GM12892 (cell line): Measurements from ENCODE around the gene RAB12.

ENCODE experiments used
- DNase-seq: peaks from one replicate; pipeline ENCODE4 v3.0.0; 2011; ENCODE audit not compliant: insufficient read length
- FAIRE-seq: peaks from 2 replicates; lab custom pipeline; 2011; peaks lifted over from hg19 to GRCh38; lab: Jason Lieb, UNC
- POLR2A ChIP-seq: IDR thresholded peaks from 2 replicates; pipeline ENCODE4 v1.6.1; 2011; ENCODE audit warnings: low read depth, low read length, control low read depth
- POLR2AphosphoS5 ChIP-seq: IDR thresholded peaks from 2 replicates; pipeline ENCODE4 v1.6.1; 2011; ENCODE audit warnings: low read depth, low read length, control low read depth
- TAF1 ChIP-seq: IDR thresholded peaks from 2 replicates; pipeline ENCODE4 v1.6.1; 2011; ENCODE audit warnings: low read depth, mild to moderate bottlenecking, control low read depth, low read length, borderline replicate concordance

RAB12 gene

DNA sequence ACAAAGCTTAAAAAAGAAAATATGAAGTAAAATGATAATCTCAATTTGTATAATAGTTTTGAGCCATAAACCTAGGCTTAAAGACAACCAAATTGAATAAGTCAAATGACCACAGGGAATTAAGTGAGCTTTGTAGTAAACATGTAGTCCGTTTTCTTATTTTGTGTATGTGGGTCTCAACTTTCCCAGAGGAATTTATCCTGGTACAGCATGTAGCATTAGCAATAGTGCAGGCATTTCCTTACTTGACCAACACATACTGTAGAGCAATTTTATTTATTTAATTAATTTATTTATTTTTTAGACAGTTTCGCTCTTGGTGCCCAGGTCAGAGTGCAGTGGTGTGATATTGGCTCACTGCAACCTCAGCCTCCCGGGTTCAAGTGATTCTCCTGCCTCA lies 58.6 kb downstream of the RAB12 start:
- no peak for TF ChIP-seq POLR2A
- no peak for TF ChIP-seq POLR2AphosphoS5
- TF ChIP-seq TAF1 = no peak
- FAIRE-seq (no peak), DNase-seq (no peak)

DNA sequence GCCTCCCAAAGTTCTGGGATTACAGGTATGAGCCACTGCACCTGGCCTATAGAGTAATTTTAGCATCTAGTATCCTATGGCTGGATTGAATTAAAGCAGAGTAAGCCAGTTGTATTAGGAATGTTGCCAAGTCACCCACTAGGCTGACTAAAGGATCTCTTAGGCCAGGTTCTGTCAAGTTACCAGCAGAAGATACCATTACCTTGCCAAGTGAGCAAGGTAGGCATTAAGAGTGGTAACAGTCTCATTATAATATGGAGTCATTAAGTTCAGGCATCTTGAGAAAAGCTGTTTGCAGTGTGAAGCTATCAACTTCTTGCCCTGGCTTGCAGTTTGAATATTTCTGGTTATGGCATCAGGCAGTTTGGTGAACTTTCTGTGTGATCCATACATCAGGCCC lies 59.1 kb downstream of the RAB12 start:
- FAIRE-seq (no peak), DNase-seq (no peak)
- TF ChIP-seq POLR2A (no peak), POLR2AphosphoS5 (no peak), TAF1 (no peak)

DNA sequence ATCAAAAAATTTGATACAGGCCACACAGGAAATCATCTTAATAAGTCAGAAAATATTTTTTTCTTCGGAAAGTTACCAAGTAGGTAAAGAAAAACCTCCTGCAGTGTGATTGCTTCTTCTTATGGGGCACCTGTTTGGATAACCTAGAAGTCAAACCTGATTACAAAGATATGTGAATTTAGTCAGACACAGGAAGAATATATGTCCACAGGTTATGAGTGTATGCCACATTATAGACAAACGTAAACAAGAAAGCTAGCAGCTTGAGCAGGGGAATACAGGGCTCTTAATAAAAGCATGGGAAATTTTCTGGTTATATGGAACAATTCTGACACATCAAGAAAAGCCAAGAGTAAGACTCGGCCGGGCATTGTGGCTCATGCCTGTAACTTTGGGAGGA lies 60.3 kb downstream of the RAB12 start:
- FAIRE-seq (no peak), DNase-seq (no peak)
- no peak for TF ChIP-seq POLR2AphosphoS5
- TF ChIP-seq POLR2A = no peak
- no peak for TF ChIP-seq TAF1

DNA sequence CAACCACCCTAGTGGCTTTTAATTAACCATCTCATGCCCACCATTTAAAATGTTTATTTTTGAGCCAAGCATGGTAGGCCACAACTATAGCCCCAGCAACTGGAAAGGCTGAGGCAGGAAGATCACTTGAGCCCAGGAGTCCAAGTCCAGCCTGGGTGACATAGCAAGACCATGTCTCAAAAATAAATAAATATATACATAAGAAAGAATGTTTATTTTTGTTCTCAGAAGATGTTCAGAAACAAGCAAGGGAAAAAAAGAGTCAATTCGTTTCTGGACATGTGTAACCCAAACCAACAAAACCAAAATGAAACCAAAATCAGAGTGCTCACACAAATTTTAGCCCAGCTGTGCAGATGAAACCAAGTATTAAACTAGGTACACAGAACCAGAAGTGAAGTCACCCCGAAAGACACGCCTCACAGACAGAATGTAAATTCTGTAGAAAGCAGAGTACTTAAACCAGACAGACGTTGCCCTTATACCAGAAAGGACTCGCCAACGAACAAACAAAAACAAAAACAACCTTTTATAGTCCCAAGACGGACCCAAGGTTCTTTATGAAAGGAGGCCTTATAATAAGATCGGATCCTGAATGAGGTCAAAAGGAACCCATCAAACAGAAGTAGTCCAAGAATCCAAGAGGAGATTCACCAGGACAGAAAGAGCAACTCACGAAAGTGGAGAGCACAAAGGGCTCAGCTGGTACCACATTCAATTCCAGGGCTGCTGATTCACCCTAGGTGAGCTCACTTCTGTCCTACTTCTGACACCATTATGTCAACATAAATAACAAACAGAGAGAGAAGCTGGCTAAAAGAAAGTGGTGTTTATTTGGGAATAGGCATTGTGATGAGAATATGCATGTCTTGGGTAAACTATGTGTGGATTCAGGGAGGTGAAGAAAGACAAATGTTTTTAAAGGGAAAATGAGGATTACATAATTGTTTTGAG lies 64.3 kb downstream of the RAB12 start:
- no peak for TF ChIP-seq TAF1
- DNase-seq (no peak), FAIRE-seq (peak; percentile 74)

DNA sequence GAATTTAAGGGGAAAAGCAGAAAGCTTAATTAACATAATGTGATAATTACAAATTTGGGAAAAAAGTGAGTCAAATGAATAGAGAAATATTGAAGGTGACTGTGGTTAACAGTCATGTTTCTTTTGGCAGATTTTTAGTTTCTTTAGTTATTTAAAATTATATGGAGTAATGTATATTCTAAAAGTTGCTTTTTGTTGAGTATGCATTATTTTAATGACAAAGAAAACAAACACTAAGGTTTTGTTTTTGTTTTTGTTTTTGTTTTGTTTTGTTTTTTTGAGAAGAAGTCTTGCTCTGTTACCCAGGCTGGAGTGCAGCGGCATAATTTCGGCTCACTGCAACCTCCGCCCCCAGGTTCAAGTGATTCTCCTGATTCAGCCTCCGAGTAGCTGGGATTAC lies 65.8 kb downstream of the RAB12 start:
- DNase-seq (no peak), FAIRE-seq (no peak)
- TF ChIP-seq POLR2AphosphoS5 (no peak), TAF1 (no peak), POLR2A (no peak)

DNA sequence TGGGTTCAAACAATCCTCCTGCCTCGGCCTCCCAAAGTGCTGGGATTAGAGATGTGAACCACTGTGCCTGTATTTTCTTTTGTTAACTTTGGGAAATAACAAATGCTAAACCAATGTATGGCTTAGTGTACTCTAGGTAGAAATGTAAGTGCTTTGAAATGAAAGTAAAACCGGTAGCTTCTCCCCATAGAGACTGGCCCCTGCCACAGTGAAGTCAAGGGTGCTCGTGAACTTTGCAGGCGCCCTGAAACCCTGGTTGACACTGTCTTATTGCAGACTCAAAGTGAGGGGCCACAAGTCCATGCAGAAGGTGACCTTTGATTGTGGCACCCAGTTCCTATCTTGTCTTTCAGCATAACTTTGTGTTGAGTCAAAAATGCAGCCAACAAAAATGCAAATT lies 72.0 kb downstream of the RAB12 start:
- DNase-seq = no peak
- FAIRE-seq = peak; percentile 27
- no peak for TF ChIP-seq TAF1
- TF ChIP-seq POLR2AphosphoS5 = no peak
- TF ChIP-seq POLR2A = no peak

DNA sequence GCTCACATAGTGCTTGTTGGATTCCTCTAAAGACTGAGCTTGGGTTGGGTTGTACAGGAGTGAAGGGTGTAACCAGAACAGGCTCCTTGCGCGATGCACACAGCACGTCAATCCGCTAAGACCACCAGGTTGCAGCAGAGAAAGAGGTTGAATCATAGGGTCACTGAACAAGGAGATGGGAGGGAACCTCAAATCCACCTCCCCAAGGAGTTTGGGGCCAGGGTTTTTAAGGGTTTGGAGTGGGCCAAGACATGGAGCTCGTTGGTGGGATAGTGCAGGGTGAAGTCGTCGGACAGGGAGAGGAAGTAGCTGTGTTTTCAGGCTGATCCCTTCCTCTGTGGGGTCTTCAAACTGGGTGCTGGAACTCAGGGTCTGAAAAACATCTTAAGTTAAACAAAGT lies 75.3 kb downstream of the RAB12 start:
- FAIRE-seq (no peak), DNase-seq (no peak)
- TF ChIP-seq TAF1 = no peak
- TF ChIP-seq POLR2AphosphoS5 = no peak
- TF ChIP-seq POLR2A = no peak

DNA sequence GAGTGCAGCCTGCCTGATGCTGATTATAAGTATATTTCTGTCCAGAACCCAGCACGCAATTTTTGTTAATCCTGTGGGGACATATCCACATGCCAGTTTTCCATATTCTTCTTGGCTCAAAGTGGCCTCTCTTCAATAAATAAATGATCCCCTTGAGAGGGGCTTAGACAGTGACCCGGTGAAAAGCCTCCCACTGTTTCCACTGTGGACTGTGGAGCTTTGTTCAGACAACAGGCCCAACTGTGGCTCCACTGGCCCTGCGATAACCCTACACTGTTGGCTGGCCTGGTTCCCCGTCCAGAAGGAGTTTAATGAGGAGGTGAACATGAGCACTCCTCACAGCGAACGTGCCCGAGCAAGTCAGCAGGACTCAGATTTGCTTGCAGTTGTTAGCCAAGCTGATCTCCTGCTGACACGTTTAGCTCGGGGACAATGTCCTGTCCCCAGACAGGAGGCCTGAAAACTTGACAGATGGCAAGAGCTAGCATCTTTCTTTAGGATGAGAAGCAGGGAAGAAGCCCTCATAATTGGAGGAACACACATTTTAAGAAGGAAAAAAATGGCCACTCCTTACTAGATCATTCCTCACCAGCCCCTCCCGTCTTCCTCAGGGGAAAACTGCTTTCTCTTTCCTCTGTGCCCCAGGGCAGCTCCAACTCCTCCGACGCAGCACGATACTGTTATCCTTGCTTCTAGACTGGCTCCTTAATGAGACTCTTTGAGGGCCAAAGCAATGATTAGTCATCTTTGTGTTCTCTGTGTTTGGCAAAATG lies 76.1 kb downstream of the RAB12 start:
- FAIRE-seq (no peak), DNase-seq (no peak)
- TF ChIP-seq POLR2AphosphoS5 (no peak), TAF1 (no peak), POLR2A (no peak)

DNA sequence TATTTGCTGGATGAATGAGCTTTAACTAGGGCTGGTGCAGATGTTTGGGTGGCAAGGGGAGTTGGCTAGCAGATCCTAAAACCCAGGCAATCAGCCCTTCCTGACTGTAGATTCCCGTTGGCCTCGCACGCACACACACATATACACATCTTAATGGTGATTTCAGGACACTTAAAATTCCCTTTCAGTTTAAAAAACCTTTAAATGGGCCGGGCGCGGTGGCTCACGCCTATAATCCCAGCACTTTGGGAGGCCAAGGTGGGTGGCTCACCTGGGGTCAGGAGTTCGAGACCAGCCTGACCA lies 76.6 kb downstream of the RAB12 start:
- FAIRE-seq = no peak

DNA sequence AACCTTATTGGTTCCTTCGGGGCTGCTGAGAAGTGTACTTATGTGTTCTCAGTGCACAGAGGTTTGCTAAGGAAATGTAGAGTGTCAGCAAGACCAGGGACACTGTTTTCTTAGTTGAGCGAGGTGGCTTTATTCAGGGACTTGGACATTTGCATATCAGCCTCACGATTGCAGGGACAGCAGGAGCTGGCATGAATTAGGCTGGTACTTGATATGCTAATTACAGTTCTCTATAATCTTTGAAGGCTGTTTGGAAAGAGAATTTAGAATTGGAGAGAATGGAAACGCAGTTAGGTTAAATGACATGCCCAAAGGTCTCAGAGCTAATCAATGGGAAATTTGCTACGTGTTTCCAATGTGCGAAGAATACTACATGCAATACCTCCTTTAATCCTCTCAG lies 77.4 kb downstream of the RAB12 start:
- DNase-seq (no peak), FAIRE-seq (no peak)
- no peak for TF ChIP-seq TAF1
- TF ChIP-seq POLR2A = no peak
- no peak for TF ChIP-seq POLR2AphosphoS5

More for the DNA sequence above, 76.6 kb downstream of the RAB12 start:
- TF ChIP-seq POLR2AphosphoS5 (no peak), TAF1 (no peak), POLR2A (no peak)
- DNase-seq = no peak

DNA sequence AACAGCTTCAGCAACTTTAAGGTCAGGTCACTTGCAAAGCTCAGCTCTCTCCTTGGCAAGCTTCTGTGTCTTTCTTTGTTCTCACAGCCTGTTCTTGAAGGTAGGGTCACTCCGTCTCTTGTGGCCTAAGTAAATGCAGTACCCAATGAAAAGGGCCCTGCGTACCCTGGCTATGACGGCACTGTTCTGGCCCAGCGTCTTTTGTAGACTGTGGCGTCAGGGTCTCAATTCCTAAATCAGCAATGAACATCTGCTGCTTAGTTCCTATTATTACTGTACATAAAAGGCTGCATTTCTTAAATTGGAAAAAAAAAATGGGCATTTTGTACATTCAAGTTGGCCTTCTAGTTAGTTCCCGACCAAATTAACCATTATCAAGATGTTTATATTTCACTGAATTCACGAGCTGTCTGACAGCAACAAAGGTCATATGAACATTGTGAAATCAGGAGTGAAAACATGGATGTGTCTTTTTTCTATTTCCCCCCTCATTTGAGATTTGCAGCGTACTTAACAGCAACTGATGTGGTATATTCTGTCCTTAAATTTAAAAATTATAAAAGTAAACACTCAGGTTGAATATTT lies 79.1 kb downstream of the RAB12 start:
- TF ChIP-seq POLR2AphosphoS5 = no peak
- TF ChIP-seq POLR2A = no peak
- TF ChIP-seq TAF1 = no peak
- FAIRE-seq (no peak), DNase-seq (no peak)

DNA sequence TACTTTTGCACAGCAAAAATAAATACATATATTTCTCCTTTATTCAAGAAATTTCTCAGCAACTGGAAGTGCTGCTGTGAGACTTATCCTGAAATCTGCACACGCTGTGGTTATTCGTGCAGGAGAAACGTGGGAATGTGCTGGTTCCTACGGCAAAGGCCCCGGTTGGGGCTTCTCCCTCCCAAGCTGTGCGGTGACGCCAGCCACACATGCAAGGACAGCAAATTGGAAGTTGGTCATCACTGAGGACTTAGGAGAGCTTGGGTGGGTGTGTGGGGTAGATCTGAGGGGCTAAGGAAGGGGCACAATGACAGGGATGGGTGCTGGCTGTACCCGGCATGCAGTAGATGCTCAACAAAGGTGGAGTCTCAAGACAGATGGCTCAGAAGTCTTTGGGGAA lies 79.6 kb downstream of the RAB12 start:
- no peak for TF ChIP-seq POLR2A
- TF ChIP-seq POLR2AphosphoS5 = no peak
- TF ChIP-seq TAF1 = no peak
- no peak for FAIRE-seq
- no peak for DNase-seq
